B cell (primary cell): ENCODE results near the gene MCM7. TPM values are rescaled to one million over a fixed set of nuclear protein-coding genes. Genes with fewer than 3 reads are reported as not detected.
A peak's percentile ranks its signal among the peaks of the same experiment; 100 is the strongest.

Experiments used
- ATAC-seq: fragments of 200-7000 bp; cut with Tn5 transposase; one replicate; pipeline ENCODE4 v1.10.0; 2021; ENCODE audit warnings: low read depth, mild to moderate bottlenecking, moderate number of reproducible peaks, moderate library complexity
- CTCF ChIA-PET: fragments of 350-600 bp; sonication (Branson Sonifier 250); formaldehyde crosslinking; loops from one replicate; lab custom pipeline; 2021; ENCODE audit warnings: antibody characterized with exemption, inconsistent platforms; lab: Charles Lee
- POLR2A ChIA-PET: fragments of 350-600 bp; sonication (Branson Sonifier 250); formaldehyde crosslinking; loops from one replicate; lab custom pipeline; 2021; ENCODE audit warnings: antibody characterized with exemption; lab: Charles Lee
- DNase-seq: peaks from one replicate; pipeline ENCODE4 v3.0.0; 2013
- H2AFZ ChIP-seq: 2 replicates; pipeline ENCODE4 v1.6.1; 2012; ENCODE audit warnings: mild to moderate bottlenecking, low read depth, low read length; ENCODE audit not compliant: insufficient read depth, poor library complexity, severe bottlenecking
- H3K27ac ChIP-seq, 2 donors: 1 replicate in 1 of 2; 2 replicates in 1 of 2; pipeline ENCODE4 v1.5.1; 2012 to 2013; ENCODE audit warnings: low read length in 2 of 2, mild to moderate bottlenecking in 2 of 2, moderate library complexity in 1 of 2
- H3K27me3 ChIP-seq, 4 experiments: fragments of 200-600 bp in 1 of 4; sonication (generic) in 1 of 4; replicated peaks in 1 of 4; 1 replicate in 2 of 4; 2 replicates in 2 of 4; pipeline versions ENCODE4 v1.6.1 to v1.7.0; 2013 to 2016; ENCODE audit warnings: low read length in 3 of 4, mild to moderate bottlenecking in 2 of 4, mixed read lengths in 1 of 4, moderate library complexity in 1 of 4; ENCODE audit not compliant: insufficient read depth in 4 of 4, control insufficient read depth in 3 of 4; ENCODE audit errors: control extremely low read depth in 1 of 4
- H3K36me3 ChIP-seq, 2 experiments: replicated peaks in 1 of 2; 1 replicate in 1 of 2; 2 replicates in 1 of 2; pipeline versions ENCODE4 v1.6.1 to v1.7.1; 2013; ENCODE audit warnings: low read length in 1 of 2; ENCODE audit not compliant: insufficient read depth in 2 of 2, control insufficient read depth in 1 of 2; ENCODE audit errors: control extremely low read depth in 1 of 2, extremely low read depth in 1 of 2
- H3K4me1 ChIP-seq, 2 donors: fragments of 200-600 bp in 1 of 2; sonication (generic) in 1 of 2; 1 replicate in 1 of 2; 2 replicates in 1 of 2; pipeline versions ENCODE4 v1.5.1 to v1.6.1; 2013 to 2017; ENCODE audit warnings: low read length in 2 of 2; ENCODE audit not compliant: control insufficient read depth in 2 of 2, insufficient read depth in 2 of 2
- H3K4me2 ChIP-seq: replicated peaks from 2 replicates; pipeline ENCODE3; 2012; ENCODE audit warnings: mild to moderate bottlenecking, low read depth, low read length; ENCODE audit not compliant: poor library complexity, severe bottlenecking
- H3K4me3 ChIP-seq, 5 experiments: fragments of 200-600 bp in 1 of 5; sonication (generic) in 1 of 5; 1 replicate in 3 of 5; 2 replicates in 2 of 5; pipeline versions ENCODE4 v1.5.1 to v1.7.0; 2011 to 2016; ENCODE audit warnings: low read length in 4 of 5, mild to moderate bottlenecking in 4 of 5, low read depth in 2 of 5, control low read depth in 1 of 5, moderate library complexity in 1 of 5; ENCODE audit not compliant: insufficient read depth in 1 of 5; ENCODE audit errors: control extremely low read depth in 1 of 5, extremely low read depth in 1 of 5
- H3K79me2 ChIP-seq: fragments of 200-600 bp; sonication (generic); one replicate; pipeline ENCODE4 v1.6.0; 2016; ENCODE audit warnings: low read length; ENCODE audit not compliant: control insufficient read depth, insufficient read depth
- H3K9ac ChIP-seq: fragments of 200-600 bp; sonication (generic); 2 replicates; pipeline ENCODE4 v1.6.1; 2017; ENCODE audit warnings: mild to moderate bottlenecking, low read length, moderate library complexity
- H3K9me3 ChIP-seq, 3 donors: one replicate each; pipeline versions ENCODE4 v1.6.1 to v1.7.1; 2013; ENCODE audit warnings: low read length in 2 of 3; ENCODE audit not compliant: control insufficient read depth in 2 of 3, insufficient read depth in 1 of 3; ENCODE audit errors: control extremely low read depth in 1 of 3
- H4K20me1 ChIP-seq: 2 replicates; pipeline ENCODE4 v1.6.0; 2012; ENCODE audit warnings: mild to moderate bottlenecking, low read length; ENCODE audit not compliant: insufficient read depth, control insufficient read depth, poor library complexity, severe bottlenecking
- H3K27ac Mint-ChIP-seq: one replicate; pipeline ENCODE4 v1.8.0; 2021; ENCODE audit warnings: mixed read lengths
- H3K27me3 Mint-ChIP-seq: one replicate; pipeline ENCODE4 v1.8.0; 2021; ENCODE audit warnings: mixed read lengths
- H3K4me1 Mint-ChIP-seq: one replicate; pipeline ENCODE4 v1.8.0; 2021; ENCODE audit warnings: mixed read lengths
- H3K4me3 Mint-ChIP-seq: one replicate; pipeline ENCODE4 v1.8.0; 2021; ENCODE audit warnings: mixed read lengths
- H3K9me3 Mint-ChIP-seq: one replicate; pipeline ENCODE4 v1.8.0; 2022; ENCODE audit warnings: mixed read lengths; ENCODE audit not compliant: insufficient read depth
- EZH2 ChIP-seq: IDR thresholded peaks from 2 replicates; pipeline ENCODE4 v1.6.1; 2012; ENCODE audit warnings: borderline replicate concordance, low read depth, mild to moderate bottlenecking, moderate library complexity, low read length; ENCODE audit not compliant: insufficient read depth, poor library complexity, severe bottlenecking
- WGBS: methylation state at CpG from one replicate; pipeline ENCODE4 v1.1.5; 2013; ENCODE audit warnings: missing lambda C conversion rate; ENCODE audit not compliant: insufficient coverage; 5-methylcytosine and 5-hydroxymethylcytosine counted together
- intact Hi-C: fragments of 100-400 bp; cut with micrococcal nuclease; formaldehyde crosslinking; loops from one replicate; pipeline ENCODE4 v1.10.0; 2022
- polyA plus RNA-seq: library from polyadenylated mRNA; depleted of rRNA; stranded (reverse); fragments of >200 nt; gene quantifications from 2 replicates; pipeline ENCODE4 v1.2.3, GENCODE V29; 2012
- total RNA-seq, 2 donors: library from RNA; stranded (reverse); fragments of 120-200 nt in 1 of 2; gene quantifications; 1 replicate in 1 of 2; 2 replicates in 1 of 2; pipeline versions ENCODE4 v1.2.3 to v1.2.4, GENCODE V29; 2013 to 2022
- TF ChIP-seq, protein P1 (sequence below): fragments of 200-600 bp; IDR thresholded peaks from one replicate; pipeline ENCODE4 v1.8.0; 2022; ENCODE audit warnings: antibody characterized with exemption, mild to moderate bottlenecking

The MCM7 gene
- total and polyA plus RNA-seq, 2 donors (not counting 1 experiment from before 2014, with no cell fraction given): 154 to 171 TPM

DNA sequence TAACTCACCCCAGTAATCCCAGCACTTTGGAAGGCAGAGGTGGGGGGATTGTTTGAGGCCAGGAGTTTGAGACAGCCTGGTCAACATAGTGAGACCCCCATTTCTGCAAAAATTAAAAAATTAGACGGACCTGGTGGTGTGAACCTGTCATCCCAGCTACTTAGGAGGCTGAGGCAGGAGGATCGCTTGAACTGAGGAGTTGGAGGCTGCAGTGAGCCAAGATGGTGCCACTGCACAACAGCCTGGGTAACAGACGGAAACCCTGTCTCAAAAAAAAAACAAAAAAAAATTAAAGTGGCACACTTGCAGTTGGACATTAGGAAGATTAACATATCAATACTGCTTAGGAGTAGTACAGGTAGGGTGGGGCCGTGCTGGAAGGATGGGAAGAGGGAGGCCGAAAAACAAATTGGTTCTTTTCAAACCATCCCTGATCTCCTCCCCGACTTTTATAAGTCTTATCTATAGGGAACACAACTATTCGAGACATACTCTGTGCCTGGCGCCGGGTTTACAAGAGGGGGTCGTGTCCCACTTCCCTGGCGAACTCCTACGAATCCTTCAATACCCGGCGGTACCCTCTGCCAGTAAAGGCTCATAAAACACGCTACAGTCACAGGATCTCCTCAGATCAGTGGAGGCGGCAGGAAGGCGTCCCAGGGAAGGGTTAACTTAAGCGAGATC is 17.3 kb upstream of the MCM7 start:
- ChIA-PET POLR2A (interaction anchor here (0.7 kb wide), 1 partner anchor 20 kb away, joined by 5 read pairs; no protein-coding TSS in a partner anchor), CTCF (no interaction called here)
- no peak for DNase-seq
- Histone ChIP-seq H3K9ac (peak overlapping the region; percentile 93), H3K27me3 (no peaks in the 10 kb centered on the region), H3K36me3 (peaks cover 0 to 5% of the 10 kb centered on the region in 2 experiments), H3K27ac (peak overlapping the region; percentile 93 to 97), H2AFZ (peak overlapping the region; percentile 96), H3K4me1 (peaks cover 14 to 20% of the 10 kb centered on the region in 2 donors), H3K79me2 (peaks cover 27% of the 10 kb centered on the region), H3K4me2 (peak overlapping the region; percentile 97), H3K4me3 (peak overlapping the region; percentile 67 to 94 (median 92)), H4K20me1 (no peaks in the 10 kb centered on the region), H3K9me3 (no peaks in the 10 kb centered on the region)
- WGBS: 16% methylated on average over 12 of the region's 18 CpGs
- intact Hi-C loops: loop anchor here (1.0 kb wide), 3 partner anchors 9 to 36 kb away; partner anchors contain the start of genes AP4M1 and MCM7
- H3K4me3 Mint-ChIP-seq: peak overlapping the region; percentile 98
- no peaks in the 10 kb centered on the region for H3K27me3 Mint-ChIP-seq
- no peak for ATAC-seq
- H3K4me1 Mint-ChIP-seq: peaks cover 28% of the 10 kb centered on the region
- no peak for TF ChIP-seq EZH2
- TF ChIP-seq, protein P1, sequence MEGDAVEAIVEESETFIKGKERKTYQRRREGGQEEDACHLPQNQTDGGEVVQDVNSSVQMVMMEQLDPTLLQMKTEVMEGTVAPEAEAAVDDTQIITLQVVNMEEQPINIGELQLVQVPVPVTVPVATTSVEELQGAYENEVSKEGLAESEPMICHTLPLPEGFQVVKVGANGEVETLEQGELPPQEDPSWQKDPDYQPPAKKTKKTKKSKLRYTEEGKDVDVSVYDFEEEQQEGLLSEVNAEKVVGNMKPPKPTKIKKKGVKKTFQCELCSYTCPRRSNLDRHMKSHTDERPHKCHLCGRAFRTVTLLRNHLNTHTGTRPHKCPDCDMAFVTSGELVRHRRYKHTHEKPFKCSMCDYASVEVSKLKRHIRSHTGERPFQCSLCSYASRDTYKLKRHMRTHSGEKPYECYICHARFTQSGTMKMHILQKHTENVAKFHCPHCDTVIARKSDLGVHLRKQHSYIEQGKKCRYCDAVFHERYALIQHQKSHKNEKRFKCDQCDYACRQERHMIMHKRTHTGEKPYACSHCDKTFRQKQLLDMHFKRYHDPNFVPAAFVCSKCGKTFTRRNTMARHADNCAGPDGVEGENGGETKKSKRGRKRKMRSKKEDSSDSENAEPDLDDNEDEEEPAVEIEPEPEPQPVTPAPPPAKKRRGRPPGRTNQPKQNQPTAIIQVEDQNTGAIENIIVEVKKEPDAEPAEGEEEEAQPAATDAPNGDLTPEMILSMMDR: no peak
- H3K9me3 Mint-ChIP-seq: no peaks in the 10 kb centered on the region
- peak overlapping the region; percentile 95 for H3K27ac Mint-ChIP-seq

DNA sequence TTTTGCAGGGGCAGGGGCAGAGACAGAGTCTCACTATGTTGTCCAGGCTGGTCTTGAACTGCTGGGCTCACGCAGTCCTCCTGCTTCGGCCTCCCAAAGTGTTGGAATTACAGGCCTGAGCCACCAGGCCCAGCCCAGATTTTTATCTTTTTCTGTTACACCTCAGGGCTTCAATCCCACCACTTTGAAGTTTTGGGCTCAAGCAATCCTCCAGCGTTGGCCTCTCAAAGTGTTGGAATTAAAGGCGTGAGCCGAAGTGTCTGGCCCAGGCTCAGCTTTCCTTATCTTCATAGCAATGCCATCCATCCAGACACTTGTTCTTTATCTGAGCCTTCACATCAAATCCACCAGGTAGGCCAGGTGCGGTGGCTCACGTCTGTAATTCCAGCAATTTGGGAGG is 13.8 kb upstream of the MCM7 start:
- no peaks in the 10 kb centered on the region for H4K20me1 ChIP-seq
- no peaks in the 10 kb centered on the region for H3K9me3 ChIP-seq
- H3K4me1 Mint-ChIP-seq: peaks cover 18% of the 10 kb centered on the region
- no peaks in the 10 kb centered on the region for H3K27me3 ChIP-seq
- H2AFZ ChIP-seq: no peak overlapping the region
- no peak overlapping the region for H3K4me3 Mint-ChIP-seq
- H3K9ac ChIP-seq: no peak overlapping the region
- POLR2A ChIA-PET: no interaction called here
- no peak for ATAC-seq
- no peak overlapping the region for H3K27ac Mint-ChIP-seq
- peaks cover 18% of the 10 kb centered on the region for H3K79me2 ChIP-seq
- CTCF ChIA-PET: no interaction called here
- no peak for TF ChIP-seq EZH2
- TF ChIP-seq, protein P1: no peak
- peaks cover 0 to 30% of the 10 kb centered on the region in 2 experiments for H3K36me3 ChIP-seq
- H3K9me3 Mint-ChIP-seq: no peaks in the 10 kb centered on the region
- 96% methylated on average over 5 of the region's 7 CpGs for WGBS
- DNase-seq: no peak
- no peak overlapping the region for H3K27ac ChIP-seq
- H3K27me3 Mint-ChIP-seq: no peaks in the 10 kb centered on the region
- peaks cover 7 to 13% of the 10 kb centered on the region in 2 donors for H3K4me1 ChIP-seq
- no peak overlapping the region for H3K4me3 ChIP-seq
- intact Hi-C loops: no loop called here
- H3K4me2 ChIP-seq: no peak overlapping the region
